Caki2 (cell line): ENCODE measurements around the gene EML3. TPM values are rescaled to one million over a fixed set of nuclear protein-coding genes. Genes with fewer than 3 reads are reported as not detected.
"Not testable (repeated sequence)": the region's sequence is repeated elsewhere in the genome, so short reads cannot be mapped to it uniquely, and the experiment has no call there.

Source experiments
- DNase-seq: peaks from one replicate; pipeline ENCODE4 v3.0.0-alpha.2; 2015; ENCODE audit warnings: low read depth
- in situ Hi-C: cut with HindIII; loops from 2 replicates; pipeline ENCODE4 v1.10.0; 2016; ENCODE audit warnings: low sequenced_read_pairs, low pct_unique_long_range_greater_than_20kb, mixed read lengths
- total RNA-seq: library from RNA; depleted of rRNA; stranded (reverse); fragments of >200 nt; shearing (Covaris generic); gene quantifications from 2 replicates; pipeline ENCODE4 v1.2.3, GENCODE V29; 2014; ENCODE audit warnings: low replicate concordance

Gene EML3
- total RNA-seq, 1 experiment from 2014 or later: 16.1 TPM

GRCh38 chr11:62579252-62579651, 33.3 kb downstream of the EML3 start:
- no peak for DNase-seq

GRCh38 chr11:62578541-62578940, 34.0 kb downstream of the EML3 start:
- no peak for DNase-seq
- in situ Hi-C loops: no loop called here

More at GRCh38 chr11:62579252-62579651, 33.3 kb downstream of the EML3 start:
- in situ Hi-C loops: no loop called here

- in situ Hi-C loops: no loop called here
- DNase-seq: no peak
Measured at GRCh38 chr11:62577046-62577714, 35.4 kb downstream of the EML3 start.

DNA sequence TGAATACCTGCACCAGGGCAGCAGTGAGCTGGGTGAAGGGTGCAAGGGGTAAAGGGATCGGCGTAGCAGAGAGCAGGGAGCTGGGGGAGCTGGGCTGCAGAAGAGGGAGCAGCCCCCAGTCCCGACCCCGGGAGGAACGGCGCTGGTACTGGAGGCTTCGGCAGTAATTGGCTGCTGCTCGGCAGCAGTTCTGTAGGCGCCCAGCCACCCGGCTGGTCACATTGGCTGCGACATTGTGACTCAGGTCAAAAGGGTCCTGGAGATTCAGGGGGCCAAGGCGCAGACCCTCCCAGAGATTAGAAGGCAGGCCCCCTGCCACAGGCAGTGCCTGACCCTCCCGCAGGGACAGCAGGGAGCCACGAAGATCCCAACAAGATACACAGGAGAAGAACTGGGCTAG, 36.7 kb downstream of the EML3 start:
- in situ Hi-C loops: no loop called here
- no peak for DNase-seq

GRCh38 chr11:62575156-62575555, 37.4 kb downstream of the EML3 start:
- in situ Hi-C loops: no loop called here
- no peak for DNase-seq

- in situ Hi-C loops: no loop called here
- DNase-seq: peak; percentile 23
Measured at GRCh38 chr11:62574363-62575071, 38.1 kb downstream of the EML3 start.

GRCh38 chr11:62573592-62574362, 38.8 kb downstream of the EML3 start, which contains the start of gene EEF1G:
Gene EEF1G, minus strand, starts transcription at chr11:62573891. Its CDS starts 49 bp downstream, at chr11:62573842.
- peak; percentile 99 for DNase-seq
- in situ Hi-C loops: no loop called here

- no peak for DNase-seq
- in situ Hi-C loops: no loop called here
Measured at GRCh38 chr11:62573006-62573591, 39.5 kb downstream of the EML3 start.

GRCh38 chr11:62572431-62572830, 40.1 kb downstream of the EML3 start:
- in situ Hi-C loops: no loop called here
- no peak for DNase-seq

DNA sequence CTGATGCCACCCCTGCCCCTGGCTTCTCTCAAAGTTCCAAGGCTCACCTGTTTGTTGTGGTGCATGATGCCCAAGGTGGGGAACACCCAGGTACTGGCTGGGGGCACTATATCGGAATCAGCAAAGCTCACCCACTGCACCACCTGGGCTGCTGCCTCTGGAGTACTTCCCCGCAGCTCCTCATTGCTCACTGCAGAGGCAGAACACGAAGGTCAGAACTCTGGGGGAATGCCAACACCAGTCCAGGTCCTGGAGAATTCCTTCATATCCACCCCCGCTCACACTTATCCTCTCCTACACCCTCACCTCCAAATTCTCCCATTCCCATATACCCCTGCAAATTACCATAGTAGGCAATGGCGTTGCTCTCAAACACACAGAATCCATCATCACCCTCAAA, 41.1 kb downstream of the EML3 start:
- in situ Hi-C loops, DNase-seq: not testable (repeated sequence)

DNA sequence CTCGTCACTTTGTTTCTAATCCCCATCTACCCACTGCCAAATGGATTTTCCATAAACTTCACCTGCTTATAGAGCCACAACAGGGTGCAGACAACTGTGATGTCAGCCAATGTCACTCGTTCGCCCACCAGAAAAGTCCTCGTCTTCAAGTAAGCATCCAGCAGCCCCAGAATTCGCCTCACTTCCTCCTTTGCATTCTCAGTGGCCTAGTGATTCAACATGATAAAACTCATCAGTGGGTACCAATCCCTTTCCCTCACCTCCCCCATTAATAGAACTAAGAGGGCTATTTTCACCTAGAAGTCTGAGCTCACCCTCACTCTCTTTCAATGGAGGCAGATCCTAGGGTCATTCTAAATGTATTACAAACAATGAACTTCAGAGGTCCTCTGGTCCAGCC, 41.7 kb downstream of the EML3 start:
- in situ Hi-C loops, DNase-seq: not testable (repeated sequence)

DNA sequence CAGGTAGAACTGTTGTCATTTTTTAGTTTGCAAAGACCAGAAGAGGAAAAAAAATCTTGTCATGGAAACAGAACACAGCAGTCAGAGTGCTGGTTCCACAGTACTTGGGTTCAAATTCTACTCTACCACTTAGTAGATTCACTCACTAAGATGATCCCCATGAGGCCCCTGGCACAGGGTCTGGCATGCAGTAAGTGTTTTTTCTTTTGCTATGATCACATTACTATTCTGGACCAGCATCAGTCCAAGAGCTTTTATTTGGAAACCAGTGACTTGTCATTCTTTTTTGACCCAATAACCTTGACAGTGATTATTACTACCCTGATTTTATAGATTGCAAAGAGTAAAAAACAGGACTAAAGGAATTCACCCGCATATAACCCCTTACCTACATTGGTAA, 43.0 kb downstream of the EML3 start:
- in situ Hi-C loops: no loop called here
- no peak for DNase-seq

DNA sequence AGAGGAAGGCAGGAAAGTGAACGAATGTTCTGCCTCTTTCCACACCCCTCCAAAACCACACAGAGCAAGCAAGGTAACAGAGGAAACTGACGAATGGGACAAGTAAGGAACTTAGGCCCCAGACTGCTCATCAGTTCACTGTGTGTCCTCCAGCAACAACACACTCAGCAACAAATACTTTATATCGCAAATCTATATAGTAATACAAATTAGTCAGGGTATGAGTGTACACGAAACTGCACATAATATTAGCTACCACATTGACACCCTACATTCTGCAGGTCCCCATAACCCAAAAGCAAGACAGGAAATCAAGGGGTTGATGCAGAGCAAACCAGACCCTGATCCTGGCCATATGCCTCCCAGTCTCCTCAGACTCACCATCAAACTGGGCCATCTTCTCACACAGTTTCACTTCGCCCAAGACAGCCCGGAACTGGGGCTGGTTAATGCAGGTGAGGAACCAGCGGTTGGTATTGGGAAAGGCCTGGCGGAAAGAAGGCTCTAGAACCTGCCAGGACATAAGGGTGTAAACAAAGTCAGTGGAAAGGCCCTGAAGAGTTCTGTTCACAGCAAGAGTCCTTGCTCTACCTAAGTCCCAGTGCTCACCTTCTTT, 45.4 kb downstream of the EML3 start:
- in situ Hi-C loops: no loop called here
- no peak for DNase-seq

GRCh38 chr11:62566247-62566646, 46.3 kb downstream of the EML3 start:
- in situ Hi-C loops: no loop called here
- no peak for DNase-seq

GRCh38 chr11:62565100-62565802, 47.3 kb downstream of the EML3 start:
- in situ Hi-C loops: no loop called here
- no peak for DNase-seq

DNA sequence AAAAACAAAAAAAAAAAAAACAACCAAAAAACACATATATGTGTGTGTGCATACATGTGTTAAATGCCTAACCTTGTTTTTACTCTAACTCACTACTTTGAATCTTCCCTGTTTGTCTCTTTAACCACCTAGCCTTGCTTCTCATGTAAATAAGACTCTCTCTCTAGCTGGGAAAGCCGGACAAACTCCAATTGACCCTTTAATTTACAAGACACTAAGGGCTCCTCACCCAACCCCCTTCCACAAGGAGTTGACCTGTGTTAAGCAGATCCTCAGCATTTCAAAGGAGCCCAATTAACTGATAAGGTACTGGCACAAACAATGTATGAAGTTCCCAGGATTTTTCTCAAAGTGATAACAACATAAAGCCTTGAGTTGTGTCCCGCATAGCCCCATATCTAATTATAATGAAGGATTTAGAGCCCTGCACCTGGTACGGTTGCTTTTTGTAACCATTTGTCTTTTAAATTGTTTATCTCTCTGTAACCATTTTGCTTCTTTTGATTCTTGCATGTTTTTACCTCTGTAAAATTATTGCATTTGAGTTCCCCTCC, 50.8 kb downstream of the EML3 start:
- in situ Hi-C loops, DNase-seq: not testable (repeated sequence)

DNA sequence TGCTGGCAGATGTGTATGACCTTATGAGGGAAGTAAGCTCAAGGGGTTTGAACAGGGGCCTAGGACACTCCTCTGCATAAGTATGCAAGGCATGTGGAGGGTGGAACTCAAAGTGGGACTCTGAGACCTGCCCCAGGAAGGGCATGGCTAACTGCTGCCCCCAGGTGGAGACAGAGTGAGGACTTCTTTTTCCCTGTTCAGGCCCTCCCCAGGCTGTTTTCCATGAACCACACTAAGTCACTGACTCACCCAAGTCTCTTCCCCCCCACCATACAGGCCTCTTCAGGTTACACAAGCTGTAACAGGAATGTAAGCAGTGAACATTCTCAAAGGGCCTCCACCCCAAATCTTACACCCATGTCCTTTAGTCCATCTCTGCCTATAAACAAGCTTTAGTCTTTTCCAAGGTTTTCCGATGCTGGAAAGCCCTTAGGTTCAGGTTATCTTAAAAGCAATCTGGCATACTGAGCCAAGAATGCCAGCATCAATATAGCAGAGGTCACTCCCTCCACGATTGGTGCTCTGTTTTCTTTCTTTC, 51.9 kb downstream of the EML3 start:
- in situ Hi-C loops: no loop called here
- peak; percentile 92 for DNase-seq
